KMS-11 (cell line): Measurements from ENCODE around the gene MLF1.

Source experiments
- H2AFZ ChIP-seq: fragments of 200-600 bp; sonication (generic); 2 replicates; pipeline ENCODE4 v1.6.1; 2016; ENCODE audit warnings: antibody characterized with exemption, mixed run types, low read depth
- H3K27ac ChIP-seq: fragments of 200-600 bp; sonication (generic); 2 replicates; pipeline ENCODE4 v1.6.1; 2016; ENCODE audit warnings: mild to moderate bottlenecking, mixed run types
- H3K27me3 ChIP-seq: fragments of 200-600 bp; sonication (generic); 2 replicates; pipeline ENCODE4 v1.6.1; 2017; ENCODE audit warnings: mild to moderate bottlenecking, low read depth, mixed run types, moderate library complexity; ENCODE audit not compliant: insufficient read depth
- H3K36me3 ChIP-seq: fragments of 200-600 bp; sonication (generic); 2 replicates; pipeline ENCODE4 v1.6.1; 2017; ENCODE audit warnings: mild to moderate bottlenecking, mixed run types; ENCODE audit not compliant: insufficient read depth
- H3K4me1 ChIP-seq: fragments of 200-600 bp; sonication (generic); 2 replicates; pipeline ENCODE4 v1.6.1; 2016; ENCODE audit warnings: mild to moderate bottlenecking, low read depth, mixed run types; ENCODE audit not compliant: poor library complexity, severe bottlenecking
- H3K4me2 ChIP-seq: fragments of 200-600 bp; sonication (generic); 2 replicates; pipeline ENCODE4 v1.7.0; 2016; ENCODE audit warnings: mild to moderate bottlenecking, mixed run types
- H3K4me3 ChIP-seq: fragments of 200-600 bp; sonication (generic); IDR thresholded peaks from 2 replicates; pipeline ENCODE4 v1.6.1; 2017; ENCODE audit warnings: low read depth, low read length, mixed read lengths; ENCODE audit not compliant: insufficient read depth
- H3K79me2 ChIP-seq: fragments of 200-600 bp; sonication (generic); 2 replicates; pipeline ENCODE4 v1.6.1; 2016; ENCODE audit warnings: low read depth, mixed run types; ENCODE audit not compliant: insufficient read depth
- H3K9ac ChIP-seq: fragments of 200-600 bp; sonication (generic); 2 replicates; pipeline ENCODE4 v1.6.1; 2016; ENCODE audit warnings: mild to moderate bottlenecking, mixed run types
- H4K20me1 ChIP-seq: fragments of 200-600 bp; sonication (generic); 2 replicates; pipeline ENCODE4 v1.6.1; 2016; ENCODE audit warnings: mild to moderate bottlenecking, mixed run types; ENCODE audit not compliant: insufficient read depth
- CTCF ChIP-seq: fragments of 200-600 bp; sonication (generic); conservative IDR thresholded peaks from 2 replicates; pipeline ENCODE4 v1.6.1; 2017; ENCODE audit warnings: low read depth, mild to moderate bottlenecking, antibody characterized with exemption, low read length, moderate library complexity, mixed read lengths

Gene MLF1

GRCh38 chr3:158532099-158532734 lies 38.8 kb upstream of the MLF1 start:
- no peak overlapping the region for H3K4me2 ChIP-seq
- no peak overlapping the region for H3K9ac ChIP-seq
- TF ChIP-seq CTCF: peak; percentile 74

GRCh38 chr3:158535918-158536317 lies 35.1 kb upstream of the MLF1 start:
- no peak overlapping the region for H3K27ac ChIP-seq
- TF ChIP-seq CTCF: no peak
- H3K4me2 ChIP-seq: no peak overlapping the region
- no peaks in the 10 kb centered on the region for H3K27me3 ChIP-seq
- no peaks in the 10 kb centered on the region for H3K79me2 ChIP-seq
- H3K4me3 ChIP-seq: no peak overlapping the region
- no peak overlapping the region for H2AFZ ChIP-seq
- H4K20me1 ChIP-seq: no peaks in the 10 kb centered on the region
- H3K36me3 ChIP-seq: no peaks in the 10 kb centered on the region
- H3K9ac ChIP-seq: no peak overlapping the region
- no peaks in the 10 kb centered on the region for H3K4me1 ChIP-seq

More at GRCh38 chr3:158532099-158532734, 38.8 kb upstream of the MLF1 start:
- Histone ChIP-seq H3K27me3 (no peaks in the 10 kb centered on the region), H3K4me3 (no peak overlapping the region), H3K79me2 (no peaks in the 10 kb centered on the region), H2AFZ (no peak overlapping the region), H4K20me1 (no peaks in the 10 kb centered on the region), H3K27ac (no peak overlapping the region), H3K4me1 (no peaks in the 10 kb centered on the region), H3K36me3 (no peaks in the 10 kb centered on the region)

- H3K27me3 ChIP-seq: no peaks in the 10 kb centered on the region
- peak; percentile 84 for TF ChIP-seq CTCF
- no peak overlapping the region for H3K4me2 ChIP-seq
- no peaks in the 10 kb centered on the region for H3K4me1 ChIP-seq
- no peaks in the 10 kb centered on the region for H3K79me2 ChIP-seq
- H3K27ac ChIP-seq: no peak overlapping the region
- H4K20me1 ChIP-seq: no peaks in the 10 kb centered on the region
- no peak overlapping the region for H2AFZ ChIP-seq
- no peak overlapping the region for H3K9ac ChIP-seq
- no peak overlapping the region for H3K4me3 ChIP-seq
- H3K36me3 ChIP-seq: no peaks in the 10 kb centered on the region
Observed at GRCh38 chr3:158539414-158540014, 31.5 kb upstream of the MLF1 start.

- no peak overlapping the region for H2AFZ ChIP-seq
- no peaks in the 10 kb centered on the region for H3K36me3 ChIP-seq
- H3K4me1 ChIP-seq: no peaks in the 10 kb centered on the region
- H4K20me1 ChIP-seq: no peaks in the 10 kb centered on the region
- TF ChIP-seq CTCF: no peak
- H3K4me3 ChIP-seq: no peak overlapping the region
- H3K9ac ChIP-seq: no peak overlapping the region
- no peaks in the 10 kb centered on the region for H3K79me2 ChIP-seq
- H3K27ac ChIP-seq: no peak overlapping the region
- H3K27me3 ChIP-seq: no peaks in the 10 kb centered on the region
- H3K4me2 ChIP-seq: no peak overlapping the region
Observed at GRCh38 chr3:158540066-158540465, 30.9 kb upstream of the MLF1 start.
